GM23338 (cell line): Measurements from ENCODE around the gene IGSF8. TPM values are rescaled to one million over a fixed set of nuclear protein-coding genes. Genes with fewer than 3 reads are reported as not detected.

Experiments
- ATAC-seq: fragments of 200-7000 bp; cut with Tn5 transposase; 3 replicates; pipeline ENCODE4 v1.9.1; 2020
- DNase-seq: peaks from one replicate; pipeline ENCODE4 v3.0.0-alpha.2; 2015; ENCODE audit warnings: low spot score
- H2AFZ ChIP-seq: fragments of 200-600 bp; sonication (generic); 2 replicates; pipeline ENCODE4 v1.8.0; 2016; ENCODE audit warnings: antibody characterized with exemption, mild to moderate bottlenecking, moderate library complexity
- H3F3A ChIP-seq: fragments of 200-600 bp; sonication (generic); replicated peaks from 2 replicates; pipeline ENCODE4 v1.8.0; 2017; ENCODE audit warnings: antibody characterized with exemption, mixed run types, low read depth
- H3K27ac ChIP-seq: fragments of 200-600 bp; sonication (generic); 2 replicates; pipeline ENCODE4 v1.6.1; 2016; ENCODE audit warnings: low read depth
- H3K27me3 ChIP-seq: fragments of 200-600 bp; sonication (generic); 2 replicates; pipeline ENCODE4 v1.8.0; 2016; ENCODE audit warnings: mild to moderate bottlenecking, mixed run types, moderate library complexity; ENCODE audit not compliant: insufficient read depth
- H3K36me3 ChIP-seq: fragments of 200-600 bp; sonication (generic); 2 replicates; pipeline ENCODE4 v1.8.0; 2016; ENCODE audit warnings: mild to moderate bottlenecking; ENCODE audit not compliant: insufficient read depth
- H3K4me1 ChIP-seq: fragments of 200-600 bp; sonication (generic); 2 replicates; pipeline ENCODE4 v1.8.0; 2016; ENCODE audit warnings: mild to moderate bottlenecking, moderate library complexity; ENCODE audit not compliant: insufficient read depth
- H3K4me2 ChIP-seq: fragments of 200-600 bp; sonication (generic); 2 replicates; pipeline ENCODE4 v1.7.1; 2017; ENCODE audit warnings: mixed run types
- H3K4me3 ChIP-seq: fragments of 200-600 bp; sonication (generic); 2 replicates; pipeline ENCODE4 v1.6.1; 2016; ENCODE audit warnings: mixed run types
- H3K79me2 ChIP-seq: fragments of 200-600 bp; sonication (generic); replicated peaks from 2 replicates; pipeline ENCODE4 v1.8.0; 2017; ENCODE audit warnings: mild to moderate bottlenecking; ENCODE audit not compliant: insufficient read depth
- H3K9me2 ChIP-seq: fragments of 200-600 bp; sonication (generic); 2 replicates; pipeline ENCODE4 v1.8.0; 2017; ENCODE audit not compliant: insufficient read depth
- H4K20me1 ChIP-seq: fragments of 200-600 bp; sonication (generic); replicated peaks from 2 replicates; pipeline ENCODE4 v1.8.0; 2017; ENCODE audit warnings: mild to moderate bottlenecking; ENCODE audit not compliant: insufficient read depth
- H3K27ac Mint-ChIP-seq: 2 replicates; pipeline ENCODE4 v1.8.0; 2020; ENCODE audit warnings: inconsistent platforms, mild to moderate bottlenecking, moderate library complexity, mixed read lengths
- H3K27me3 Mint-ChIP-seq: 3 replicates; pipeline ENCODE4 v1.8.0; 2022; ENCODE audit warnings: low read depth, mild to moderate bottlenecking, moderate library complexity, mixed read lengths, inconsistent platforms; ENCODE audit not compliant: insufficient read depth, poor library complexity
- H3K36me3 Mint-ChIP-seq: 3 replicates; pipeline ENCODE4 v1.8.0; 2021; ENCODE audit warnings: low read depth, mild to moderate bottlenecking, inconsistent platforms, moderate library complexity, mixed read lengths
- H3K4me1 Mint-ChIP-seq: 3 replicates; pipeline ENCODE4 v1.8.0; 2020; ENCODE audit warnings: mild to moderate bottlenecking, inconsistent platforms, mixed read lengths
- H3K4me3 Mint-ChIP-seq: 3 replicates; pipeline ENCODE4 v1.8.0; 2021; ENCODE audit warnings: moderate library complexity, mild to moderate bottlenecking, inconsistent platforms, mixed read lengths
- H3K9me3 Mint-ChIP-seq: 3 replicates; pipeline ENCODE4 v1.8.0; 2020; ENCODE audit warnings: moderate library complexity, mild to moderate bottlenecking, inconsistent platforms, mixed read lengths
- CREB1 ChIP-seq: fragments of 250-450 bp; sonication (Bioruptor Pico); IDR thresholded peaks from 2 replicates; pipeline ENCODE4 v1.5.0; 2020; ENCODE audit warnings: low read depth, mild to moderate bottlenecking, moderate library complexity
- EZH2 ChIP-seq: fragments of 200-600 bp; sonication (generic); IDR thresholded peaks from one replicate; pipeline ENCODE4 v1.8.0; 2017; ENCODE audit warnings: antibody characterized with exemption, mild to moderate bottlenecking, low read depth; ENCODE audit not compliant: unreplicated experiment
- EZH2phosphoT487 ChIP-seq: fragments of 200-600 bp; sonication (generic); IDR thresholded peaks from one replicate; pipeline ENCODE4 v1.8.1; 2018; ENCODE audit warnings: antibody characterized with exemption; ENCODE audit not compliant: unreplicated experiment
- JUNB ChIP-seq: IDR thresholded peaks from one replicate; pipeline ENCODE4 v1.6.1; 2016; ENCODE audit warnings: antibody characterized with exemption; ENCODE audit not compliant: unreplicated experiment
- NANOG ChIP-seq: IDR thresholded peaks from 2 replicates; pipeline ENCODE4 v1.6.1; 2016; ENCODE audit warnings: antibody characterized with exemption, borderline replicate concordance
- POLR2AphosphoS5 ChIP-seq: IDR thresholded peaks from 2 replicates; pipeline ENCODE4 v1.6.1; 2016; ENCODE audit warnings: antibody characterized with exemption, low read depth
- STAT1 ChIP-seq: IDR thresholded peaks from one replicate; pipeline ENCODE4 v1.6.1; 2016; ENCODE audit warnings: antibody characterized with exemption; ENCODE audit not compliant: unreplicated experiment
- ZNF114 ChIP-seq: fragments of 250-450 bp; sonication (Bioruptor Pico); IDR thresholded peaks from 2 replicates; pipeline ENCODE4 v1.5.0; 2020; ENCODE audit warnings: mild to moderate bottlenecking, moderate library complexity
- ZNF331 ChIP-seq: fragments of 250-450 bp; sonication (Bioruptor Pico); IDR thresholded peaks from 2 replicates; pipeline ENCODE4 v1.5.0; 2020; ENCODE audit warnings: low read depth, mild to moderate bottlenecking, moderate library complexity
- polyA plus RNA-seq: library from polyadenylated mRNA; unstranded; fragments of >200 nt; fragmentation: Nextera tagmentation; extraction: Ambion mirVana; gene quantifications from 2 replicates; pipeline ENCODE4 v1.2.1, GENCODE V29; 2016
- total RNA-seq: library from RNA; depleted of rRNA; stranded (reverse); fragments of >200 nt; shearing (Covaris generic); gene quantifications from 2 replicates; pipeline ENCODE4 v1.2.3, GENCODE V29; 2014
- TF ChIP-seq, protein P1 (sequence below), 2 experiments: fragments of 200-600 bp in 1 of 2; sonication (generic) in 1 of 2; conservative IDR thresholded peaks; 2 replicates each; pipeline versions ENCODE4 v1.5.1 to v1.6.1; 2016 to 2017; ENCODE audit warnings: antibody characterized with exemption in 2 of 2, low read depth in 2 of 2, mild to moderate bottlenecking in 2 of 2, moderate library complexity in 1 of 2
- TF ChIP-seq, protein P2 (sequence below): IDR thresholded peaks from 2 replicates; pipeline ENCODE4 v1.6.1; 2016; ENCODE audit warnings: antibody characterized with exemption
- TF ChIP-seq, protein P3 (sequence below): IDR thresholded peaks from one replicate; pipeline ENCODE4 v1.6.1; 2018; ENCODE audit warnings: antibody characterized with exemption; ENCODE audit not compliant: unreplicated experiment

Gene IGSF8
- total and polyA plus RNA-seq, 2 experiments from 2014 or later: 38.4 to 120 TPM

DNA sequence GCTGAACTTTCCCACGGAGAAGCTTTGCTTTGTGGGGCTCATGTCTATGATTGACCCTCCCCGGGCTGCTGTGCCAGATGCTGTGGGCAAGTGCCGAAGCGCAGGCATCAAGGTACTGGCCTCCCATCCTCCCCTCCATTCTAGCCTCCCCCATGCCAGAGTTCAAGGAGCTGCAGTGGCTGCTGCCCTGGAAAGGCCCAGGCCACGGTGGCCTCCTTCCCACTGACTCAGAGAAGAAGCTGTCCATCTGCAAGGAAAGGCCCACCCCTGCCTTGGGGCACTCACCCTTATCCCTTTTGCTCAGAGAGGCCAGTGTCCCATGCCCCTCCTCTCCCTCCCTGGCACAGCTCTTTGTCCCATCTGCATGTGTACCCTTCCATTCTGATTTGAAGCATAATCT is 32.1 kb upstream of the IGSF8 start:
- ATAC-seq (no peak), DNase-seq (no peak)
- Histone ChIP-seq H3K4me3 (no peak overlapping the region), H3K27ac (no peak overlapping the region), H3K4me2 (no peak overlapping the region), H3K36me3 (no peaks in the 10 kb centered on the region), H2AFZ (no peak overlapping the region), H4K20me1 (no peaks in the 10 kb centered on the region), H3K9me2 (no peaks in the 10 kb centered on the region), H3K79me2 (no peaks in the 10 kb centered on the region), H3K4me1 (no peaks in the 10 kb centered on the region), H3F3A (no peaks in the 10 kb centered on the region), H3K27me3 (no peaks in the 10 kb centered on the region)
- H3K27ac Mint-ChIP-seq: no peak overlapping the region
- peaks cover 81% of the 10 kb centered on the region for H3K36me3 Mint-ChIP-seq
- H3K4me1 Mint-ChIP-seq: no peaks in the 10 kb centered on the region; the same call in 2 of the 3 replicates
- TF ChIP-seq ZNF114 (CRISPR knock-in tag) (no peak), CREB1 (CRISPR knock-in tag) (no peak)
- TF ChIP-seq, protein P1, sequence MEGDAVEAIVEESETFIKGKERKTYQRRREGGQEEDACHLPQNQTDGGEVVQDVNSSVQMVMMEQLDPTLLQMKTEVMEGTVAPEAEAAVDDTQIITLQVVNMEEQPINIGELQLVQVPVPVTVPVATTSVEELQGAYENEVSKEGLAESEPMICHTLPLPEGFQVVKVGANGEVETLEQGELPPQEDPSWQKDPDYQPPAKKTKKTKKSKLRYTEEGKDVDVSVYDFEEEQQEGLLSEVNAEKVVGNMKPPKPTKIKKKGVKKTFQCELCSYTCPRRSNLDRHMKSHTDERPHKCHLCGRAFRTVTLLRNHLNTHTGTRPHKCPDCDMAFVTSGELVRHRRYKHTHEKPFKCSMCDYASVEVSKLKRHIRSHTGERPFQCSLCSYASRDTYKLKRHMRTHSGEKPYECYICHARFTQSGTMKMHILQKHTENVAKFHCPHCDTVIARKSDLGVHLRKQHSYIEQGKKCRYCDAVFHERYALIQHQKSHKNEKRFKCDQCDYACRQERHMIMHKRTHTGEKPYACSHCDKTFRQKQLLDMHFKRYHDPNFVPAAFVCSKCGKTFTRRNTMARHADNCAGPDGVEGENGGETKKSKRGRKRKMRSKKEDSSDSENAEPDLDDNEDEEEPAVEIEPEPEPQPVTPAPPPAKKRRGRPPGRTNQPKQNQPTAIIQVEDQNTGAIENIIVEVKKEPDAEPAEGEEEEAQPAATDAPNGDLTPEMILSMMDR (conservative IDR thresholded peaks at IDR 0.05; ENCODE audit: low read depth in 2 of 2): no peak
- no peak overlapping the region for H3K4me3 Mint-ChIP-seq
- H3K9me3 Mint-ChIP-seq: no peaks in the 10 kb centered on the region
- peaks cover 7% of the 10 kb centered on the region for H3K27me3 Mint-ChIP-seq

- no peaks in the 10 kb centered on the region for H3K9me2 ChIP-seq
- H3K27me3 ChIP-seq: no peaks in the 10 kb centered on the region
- H3K4me2 ChIP-seq: no peak overlapping the region
- H3K9me3 Mint-ChIP-seq: no peaks in the 10 kb centered on the region
- DNase-seq: no peak
- no peaks in the 10 kb centered on the region for H4K20me1 ChIP-seq
- peaks cover 4% of the 10 kb centered on the region for H3K27me3 Mint-ChIP-seq
- no peak overlapping the region for H3K27ac ChIP-seq
- H3K27ac Mint-ChIP-seq: no peak overlapping the region
- H3K4me3 ChIP-seq: no peak overlapping the region
- no peaks in the 10 kb centered on the region for H3K4me1 ChIP-seq
- no peaks in the 10 kb centered on the region for H3K36me3 ChIP-seq
- H3K36me3 Mint-ChIP-seq: peaks cover 82% of the 10 kb centered on the region
- no peaks in the 10 kb centered on the region for H3F3A ChIP-seq
- H3K79me2 ChIP-seq: no peaks in the 10 kb centered on the region
- peaks cover under 1% of the 10 kb centered on the region for H3K4me1 Mint-ChIP-seq
- no peak overlapping the region for H2AFZ ChIP-seq
- no peak for ATAC-seq
- H3K4me3 Mint-ChIP-seq: no peak overlapping the region
- TF ChIP-seq STAT1 (no peak), ZNF331 (CRISPR knock-in tag) (no peak), JUNB (no peak), ZNF114 (CRISPR knock-in tag) (no peak), NANOG (no peak), EZH2phosphoT487 (no peak), POLR2AphosphoS5 (no peak), EZH2 (no peak), CREB1 (CRISPR knock-in tag) (no peak)
- TF ChIP-seq, protein P1 (conservative IDR thresholded peaks at IDR 0.05; ENCODE audit: low read depth in 2 of 2): no peak
- TF ChIP-seq, protein P2, sequence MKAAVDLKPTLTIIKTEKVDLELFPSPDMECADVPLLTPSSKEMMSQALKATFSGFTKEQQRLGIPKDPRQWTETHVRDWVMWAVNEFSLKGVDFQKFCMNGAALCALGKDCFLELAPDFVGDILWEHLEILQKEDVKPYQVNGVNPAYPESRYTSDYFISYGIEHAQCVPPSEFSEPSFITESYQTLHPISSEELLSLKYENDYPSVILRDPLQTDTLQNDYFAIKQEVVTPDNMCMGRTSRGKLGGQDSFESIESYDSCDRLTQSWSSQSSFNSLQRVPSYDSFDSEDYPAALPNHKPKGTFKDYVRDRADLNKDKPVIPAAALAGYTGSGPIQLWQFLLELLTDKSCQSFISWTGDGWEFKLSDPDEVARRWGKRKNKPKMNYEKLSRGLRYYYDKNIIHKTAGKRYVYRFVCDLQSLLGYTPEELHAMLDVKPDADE: no peak
- TF ChIP-seq, protein P3, sequence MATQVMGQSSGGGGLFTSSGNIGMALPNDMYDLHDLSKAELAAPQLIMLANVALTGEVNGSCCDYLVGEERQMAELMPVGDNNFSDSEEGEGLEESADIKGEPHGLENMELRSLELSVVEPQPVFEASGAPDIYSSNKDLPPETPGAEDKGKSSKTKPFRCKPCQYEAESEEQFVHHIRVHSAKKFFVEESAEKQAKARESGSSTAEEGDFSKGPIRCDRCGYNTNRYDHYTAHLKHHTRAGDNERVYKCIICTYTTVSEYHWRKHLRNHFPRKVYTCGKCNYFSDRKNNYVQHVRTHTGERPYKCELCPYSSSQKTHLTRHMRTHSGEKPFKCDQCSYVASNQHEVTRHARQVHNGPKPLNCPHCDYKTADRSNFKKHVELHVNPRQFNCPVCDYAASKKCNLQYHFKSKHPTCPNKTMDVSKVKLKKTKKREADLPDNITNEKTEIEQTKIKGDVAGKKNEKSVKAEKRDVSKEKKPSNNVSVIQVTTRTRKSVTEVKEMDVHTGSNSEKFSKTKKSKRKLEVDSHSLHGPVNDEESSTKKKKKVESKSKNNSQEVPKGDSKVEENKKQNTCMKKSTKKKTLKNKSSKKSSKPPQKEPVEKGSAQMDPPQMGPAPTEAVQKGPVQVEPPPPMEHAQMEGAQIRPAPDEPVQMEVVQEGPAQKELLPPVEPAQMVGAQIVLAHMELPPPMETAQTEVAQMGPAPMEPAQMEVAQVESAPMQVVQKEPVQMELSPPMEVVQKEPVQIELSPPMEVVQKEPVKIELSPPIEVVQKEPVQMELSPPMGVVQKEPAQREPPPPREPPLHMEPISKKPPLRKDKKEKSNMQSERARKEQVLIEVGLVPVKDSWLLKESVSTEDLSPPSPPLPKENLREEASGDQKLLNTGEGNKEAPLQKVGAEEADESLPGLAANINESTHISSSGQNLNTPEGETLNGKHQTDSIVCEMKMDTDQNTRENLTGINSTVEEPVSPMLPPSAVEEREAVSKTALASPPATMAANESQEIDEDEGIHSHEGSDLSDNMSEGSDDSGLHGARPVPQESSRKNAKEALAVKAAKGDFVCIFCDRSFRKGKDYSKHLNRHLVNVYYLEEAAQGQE: no peak
Measured at GRCh38 chr1:160129966-160130365, 31.5 kb upstream of the IGSF8 start.
